HepG2 (cell line): ENCODE data around the gene CSNK2A2. TPM values are rescaled to one million over a fixed set of nuclear protein-coding genes. Genes with fewer than 3 reads are reported as not detected.

ENCODE experiments used
- CENPT ChIP-seq: sonication (generic); formaldehyde crosslinking; IDR thresholded peaks from 2 replicates; pipeline ENCODE4 v1.8.0; 2022; ENCODE audit warnings: low read depth, mild to moderate bottlenecking, moderate library complexity, missing genetic modification reagents
- DNMT1 ChIP-seq: sonication (generic); formaldehyde crosslinking; IDR thresholded peaks from 2 replicates; pipeline ENCODE4 v1.5.1; 2020; ENCODE audit warnings: mild to moderate bottlenecking, missing genetic modification reagents
- DPF2 ChIP-seq: sonication (generic); formaldehyde crosslinking; IDR thresholded peaks from 2 replicates; pipeline ENCODE4 v1.4.0; 2020; ENCODE audit warnings: mild to moderate bottlenecking, low read depth, missing genetic modification reagents, borderline replicate concordance
- GATAD1 ChIP-seq: IDR thresholded peaks from 2 replicates; pipeline ENCODE4 v1.6.1; 2016; ENCODE audit warnings: missing genetic modification reagents, missing compliant biosample characterization
- KDM6A ChIP-seq: IDR thresholded peaks from 2 replicates; pipeline ENCODE4 v1.6.1; 2016; ENCODE audit warnings: low read depth
- MXD4 ChIP-seq: IDR thresholded peaks from 2 replicates; pipeline ENCODE4 v1.6.1; 2016; ENCODE audit warnings: mild to moderate bottlenecking, missing biosample characterization, missing genetic modification reagents
- REPIN1 ChIP-seq: sonication (generic); formaldehyde crosslinking; IDR thresholded peaks from 2 replicates; pipeline ENCODE4 v1.8.0; 2022; ENCODE audit warnings: missing genetic modification reagents, low read depth, mild to moderate bottlenecking, borderline replicate concordance
- SNAI1 ChIP-seq: sonication (generic); formaldehyde crosslinking; IDR thresholded peaks from 2 replicates; pipeline ENCODE4 v1.5.0; 2020; ENCODE audit warnings: mild to moderate bottlenecking, missing genetic modification reagents, borderline replicate concordance
- SP2 ChIP-seq: sonication (generic); formaldehyde crosslinking; IDR thresholded peaks from 2 replicates; pipeline ENCODE4 v1.5.1; 2020; ENCODE audit warnings: mild to moderate bottlenecking, missing genetic modification reagents
- STAG1 ChIP-seq: sonication (generic); formaldehyde crosslinking; IDR thresholded peaks from 2 replicates; pipeline ENCODE4 v1.4.0; 2020; ENCODE audit warnings: missing genetic modification reagents
- TAF15 ChIP-seq: fragments of 200-400 bp; formaldehyde crosslinking; IDR thresholded peaks from one replicate; pipeline ENCODE4 v1.6.1; 2018; ENCODE audit warnings: mild to moderate bottlenecking, low read depth, low read length; ENCODE audit not compliant: poor library complexity, severe bottlenecking
- YEATS4 ChIP-seq: sonication (generic); formaldehyde crosslinking; IDR thresholded peaks from 2 replicates; pipeline ENCODE4 v1.4.0; 2020; ENCODE audit warnings: missing genetic modification reagents, borderline replicate concordance
- ZNF766 ChIP-seq: sonication (generic); formaldehyde crosslinking; IDR thresholded peaks from 2 replicates; pipeline ENCODE4 v1.5.0; 2020; ENCODE audit warnings: missing genetic modification reagents, borderline replicate concordance
- ZSCAN21 ChIP-seq: sonication (generic); formaldehyde crosslinking; IDR thresholded peaks from 2 replicates; pipeline ENCODE4 v1.8.0; 2022; ENCODE audit warnings: mild to moderate bottlenecking, missing genetic modification reagents, moderate library complexity, borderline replicate concordance
- ZUFSP ChIP-seq: sonication (generic); formaldehyde crosslinking; IDR thresholded peaks from 2 replicates; pipeline ENCODE4 v1.9.0; 2021; ENCODE audit warnings: missing genetic modification reagents, mild to moderate bottlenecking, borderline replicate concordance
- polyA plus RNA-seq, 8 experiments: library from polyadenylated mRNA; depleted of rRNA in 3 of 8; stranded (reverse) in 7 of 8; unstranded in 1 of 8; fragments of >200 nt; fragmentation: Illumina TruSeq in 4 of 8; extraction: Trizol in 4 of 8; gene quantifications; 2 replicates each; pipeline versions ENCODE4 v1.2.1 to v1.2.3, GENCODE V29; 2011 to 2016; ENCODE audit warnings: low read depth in 4 of 8, missing spikeins in 1 of 8, mixed read lengths in 1 of 8; ENCODE audit not compliant: insufficient read depth in 1 of 8
- total RNA-seq, 5 experiments: library from RNA; depleted of rRNA; stranded (reverse); fragments of >200 nt; fragmentation: Illumina TruSeq; extraction: Trizol; gene quantifications; 2 replicates each; pipeline ENCODE4 v1.2.3, GENCODE V29; 2016; ENCODE audit warnings: low read depth in 1 of 5
- TF ChIP-seq, protein P1 (sequence below): sonication (generic); formaldehyde crosslinking; IDR thresholded peaks from 2 replicates; pipeline ENCODE4 v1.5.0; 2020; ENCODE audit warnings: missing genetic modification reagents, mild to moderate bottlenecking, borderline replicate concordance
- TF ChIP-seq, protein P2 (sequence below): sonication (generic); formaldehyde crosslinking; IDR thresholded peaks from 2 replicates; pipeline ENCODE4 v1.4.0; 2020; ENCODE audit warnings: missing genetic modification reagents, borderline replicate concordance
- TF ChIP-seq, protein P3 (sequence below): sonication (generic); formaldehyde crosslinking; IDR thresholded peaks from 2 replicates; pipeline ENCODE4 v1.4.0; 2020; ENCODE audit warnings: missing genetic modification reagents, borderline replicate concordance

The CSNK2A2 gene
- total and polyA plus RNA-seq, 2 of the 13 experiments (the other 11 are each of a cell fraction or from before 2014, with no cell fraction given): 46.4 to 56.9 TPM

GRCh38 chr16:58129097-58129936 lies 68.6 kb downstream of the CSNK2A2 start, which contains the start of gene CFAP20 (continued):
- TF ChIP-seq ZUFSP (CRISPR knock-in tag) (no peak), YEATS4 (CRISPR knock-in tag) (peak; percentile 99), KDM6A (CRISPR knock-in tag) (0 out of 2 replicates have a peak, but pooled peaks have one; percentile 10), SP2 (CRISPR knock-in tag) (peak; percentile 99), REPIN1 (peak; percentile 95), SNAI1 (CRISPR knock-in tag) (peak; percentile 95; the same call in 1 of the 2 replicates), DPF2 (CRISPR knock-in tag) (peak; percentile 53; the same call in 1 of the 2 replicates), TAF15 (peak; percentile 90), DNMT1 (no peak; the same call in none of the 2 replicates), ZNF766 (peak; percentile 85; the same call in 1 of the 2 replicates), STAG1 (0 out of 2 replicates have a peak, but pooled peaks have one; percentile 0), GATAD1 (CRISPR knock-in tag) (peak; percentile 90), MXD4 (CRISPR knock-in tag) (peak; percentile 93), ZSCAN21 (CRISPR knock-in tag) (peak; percentile 77), CENPT (CRISPR knock-in tag) (peak; percentile 52; the same call in 1 of the 2 replicates)
- TF ChIP-seq, protein P1, sequence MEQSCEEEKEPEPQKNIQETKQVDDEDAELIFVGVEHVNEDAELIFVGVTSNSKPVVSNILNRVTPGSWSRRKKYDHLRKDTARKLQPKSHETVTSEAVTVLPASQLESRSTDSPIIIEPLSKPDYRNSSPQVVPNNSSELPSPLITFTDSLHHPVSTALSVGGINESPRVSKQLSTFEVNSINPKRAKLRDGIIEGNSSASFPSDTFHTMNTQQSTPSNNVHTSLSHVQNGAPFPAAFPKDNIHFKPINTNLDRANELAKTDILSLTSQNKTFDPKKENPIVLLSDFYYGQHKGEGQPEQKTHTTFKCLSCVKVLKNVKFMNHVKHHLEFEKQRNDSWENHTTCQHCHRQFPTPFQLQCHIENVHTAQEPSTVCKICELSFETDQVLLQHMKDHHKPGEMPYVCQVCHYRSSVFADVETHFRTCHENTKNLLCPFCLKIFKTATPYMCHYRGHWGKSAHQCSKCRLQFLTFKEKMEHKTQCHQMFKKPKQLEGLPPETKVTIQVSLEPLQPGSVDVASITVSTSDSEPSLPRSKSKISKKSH (CRISPR knock-in tag): peak; percentile 96; the same call in 1 of the 2 replicates
- TF ChIP-seq, protein P2, sequence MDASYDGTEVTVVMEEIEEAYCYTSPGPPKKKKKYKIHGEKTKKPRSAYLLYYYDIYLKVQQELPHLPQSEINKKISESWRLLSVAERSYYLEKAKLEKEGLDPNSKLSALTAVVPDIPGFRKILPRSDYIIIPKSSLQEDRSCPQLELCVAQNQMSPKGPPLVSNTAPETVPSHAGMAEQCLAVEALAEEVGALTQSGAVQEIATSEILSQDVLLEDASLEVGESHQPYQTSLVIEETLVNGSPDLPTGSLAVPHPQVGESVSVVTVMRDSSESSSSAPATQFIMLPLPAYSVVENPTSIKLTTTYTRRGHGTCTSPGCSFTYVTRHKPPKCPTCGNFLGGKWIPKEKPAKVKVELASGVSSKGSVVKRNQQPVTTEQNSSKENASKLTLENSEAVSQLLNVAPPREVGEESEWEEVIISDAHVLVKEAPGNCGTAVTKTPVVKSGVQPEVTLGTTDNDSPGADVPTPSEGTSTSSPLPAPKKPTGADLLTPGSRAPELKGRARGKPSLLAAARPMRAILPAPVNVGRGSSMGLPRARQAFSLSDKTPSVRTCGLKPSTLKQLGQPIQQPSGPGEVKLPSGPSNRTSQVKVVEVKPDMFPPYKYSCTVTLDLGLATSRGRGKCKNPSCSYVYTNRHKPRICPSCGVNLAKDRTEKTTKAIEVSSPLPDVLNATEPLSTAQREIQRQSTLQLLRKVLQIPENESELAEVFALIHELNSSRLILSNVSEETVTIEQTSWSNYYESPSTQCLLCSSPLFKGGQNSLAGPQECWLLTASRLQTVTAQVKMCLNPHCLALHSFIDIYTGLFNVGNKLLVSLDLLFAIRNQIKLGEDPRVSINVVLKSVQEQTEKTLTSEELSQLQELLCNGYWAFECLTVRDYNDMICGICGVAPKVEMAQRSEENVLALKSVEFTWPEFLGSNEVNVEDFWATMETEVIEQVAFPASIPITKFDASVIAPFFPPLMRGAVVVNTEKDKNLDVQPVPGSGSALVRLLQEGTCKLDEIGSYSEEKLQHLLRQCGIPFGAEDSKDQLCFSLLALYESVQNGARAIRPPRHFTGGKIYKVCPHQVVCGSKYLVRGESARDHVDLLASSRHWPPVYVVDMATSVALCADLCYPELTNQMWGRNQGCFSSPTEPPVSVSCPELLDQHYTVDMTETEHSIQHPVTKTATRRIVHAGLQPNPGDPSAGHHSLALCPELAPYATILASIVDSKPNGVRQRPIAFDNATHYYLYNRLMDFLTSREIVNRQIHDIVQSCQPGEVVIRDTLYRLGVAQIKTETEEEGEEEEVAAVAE (CRISPR knock-in tag): peak; percentile 86; the same call in 1 of the 2 replicates
- TF ChIP-seq, protein P3, sequence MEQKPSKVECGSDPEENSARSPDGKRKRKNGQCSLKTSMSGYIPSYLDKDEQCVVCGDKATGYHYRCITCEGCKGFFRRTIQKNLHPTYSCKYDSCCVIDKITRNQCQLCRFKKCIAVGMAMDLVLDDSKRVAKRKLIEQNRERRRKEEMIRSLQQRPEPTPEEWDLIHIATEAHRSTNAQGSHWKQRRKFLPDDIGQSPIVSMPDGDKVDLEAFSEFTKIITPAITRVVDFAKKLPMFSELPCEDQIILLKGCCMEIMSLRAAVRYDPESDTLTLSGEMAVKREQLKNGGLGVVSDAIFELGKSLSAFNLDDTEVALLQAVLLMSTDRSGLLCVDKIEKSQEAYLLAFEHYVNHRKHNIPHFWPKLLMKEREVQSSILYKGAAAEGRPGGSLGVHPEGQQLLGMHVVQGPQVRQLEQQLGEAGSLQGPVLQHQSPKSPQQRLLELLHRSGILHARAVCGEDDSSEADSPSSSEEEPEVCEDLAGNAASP (CRISPR knock-in tag): peak; percentile 60; the same call in 1 of the 2 replicates
